ENCODE results near the gene MAS1L.

- TF ChIP-seq SMC3 (IDR thresholded peaks at IDR 0.05): no peak
- TF ChIP-seq MAX (IDR thresholded peaks at IDR 0.05): no peak
Observed at GRCh38 chr6:29500594-29500993, 12.8 kb upstream of the MAS1L start.

Measured in A549 (cell line).